HuH-7.5 (cell line): ENCODE measurements around the gene ASTN2.
"Not testable (repeated sequence)": the region's sequence is repeated elsewhere in the genome, so short reads cannot be mapped to it uniquely, and the experiment has no call there.

Experiments used
- DNase-seq: peaks from one replicate; pipeline ENCODE4 v3.0.0; 2011; ENCODE audit warnings: low spot score

ASTN2 gene

DNA sequence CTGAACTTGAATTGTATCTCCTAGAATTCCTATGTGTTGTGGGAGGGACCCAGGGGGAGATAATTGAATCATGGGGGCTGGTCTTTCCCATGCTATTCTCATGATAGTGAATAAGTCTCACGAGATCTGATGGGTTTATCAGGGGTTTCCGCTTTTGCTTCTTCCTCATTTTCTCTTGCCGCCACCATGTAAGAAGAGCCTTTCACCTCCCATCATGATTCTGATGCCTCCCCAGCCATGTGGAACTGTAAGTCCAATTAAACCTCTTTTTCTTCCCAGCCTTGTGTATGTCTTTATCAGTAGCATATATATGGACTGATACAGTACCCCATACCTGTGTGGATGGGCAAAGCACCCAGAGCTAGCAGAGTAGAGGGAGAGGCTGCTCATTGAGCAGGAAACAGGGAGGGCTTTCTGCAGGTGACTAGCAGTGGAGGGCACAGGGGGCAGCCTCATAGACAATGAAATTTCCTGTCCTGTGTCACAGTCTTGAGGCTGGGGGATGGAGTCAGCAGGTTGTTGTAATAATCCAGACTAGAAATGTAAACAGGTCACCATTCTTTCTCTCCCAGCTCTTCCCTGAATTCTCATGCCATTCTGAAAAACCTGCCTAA lies 496.9 kb downstream of the ASTN2 start:
- DNase-seq: not testable (repeated sequence)

DNA sequence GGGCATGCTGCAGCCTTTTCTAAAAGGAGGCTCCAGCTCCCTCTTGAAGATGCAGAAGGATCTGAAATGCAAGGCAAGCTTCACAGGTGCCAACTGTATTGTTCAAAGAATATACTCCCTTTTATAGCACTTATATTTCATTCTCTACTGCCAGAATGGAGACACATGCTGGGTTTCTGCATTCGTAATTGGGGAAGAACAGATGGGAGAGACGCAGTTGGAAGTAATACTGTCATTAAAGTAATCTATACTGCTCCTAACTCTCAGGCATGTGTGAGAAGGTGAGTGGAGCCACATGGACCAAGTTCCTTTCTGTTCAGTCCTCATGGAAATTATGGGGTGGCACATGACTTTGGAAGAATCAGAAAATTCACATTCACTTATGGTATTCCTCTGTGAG lies 501.3 kb downstream of the ASTN2 start:
- DNase-seq: no peak

DNA sequence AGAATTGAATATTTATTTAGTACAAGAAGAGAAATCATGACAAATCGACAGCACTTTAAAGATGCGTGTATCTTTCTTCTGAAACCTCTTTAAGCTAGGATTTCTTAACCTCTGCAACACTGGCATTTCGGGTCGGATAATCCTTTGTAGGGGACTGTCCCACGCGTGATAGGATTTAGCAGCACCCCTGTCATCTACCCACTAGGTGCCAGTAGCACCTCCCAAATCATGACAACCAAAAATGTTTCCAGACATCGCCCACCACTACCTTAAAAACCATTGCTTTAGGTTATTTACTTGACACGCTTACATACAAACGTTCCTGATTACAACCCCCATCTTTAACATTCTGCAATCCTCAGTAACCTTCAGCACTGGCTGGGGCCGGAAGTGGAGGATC lies 504.7 kb downstream of the ASTN2 start:
- DNase-seq: no peak

DNA sequence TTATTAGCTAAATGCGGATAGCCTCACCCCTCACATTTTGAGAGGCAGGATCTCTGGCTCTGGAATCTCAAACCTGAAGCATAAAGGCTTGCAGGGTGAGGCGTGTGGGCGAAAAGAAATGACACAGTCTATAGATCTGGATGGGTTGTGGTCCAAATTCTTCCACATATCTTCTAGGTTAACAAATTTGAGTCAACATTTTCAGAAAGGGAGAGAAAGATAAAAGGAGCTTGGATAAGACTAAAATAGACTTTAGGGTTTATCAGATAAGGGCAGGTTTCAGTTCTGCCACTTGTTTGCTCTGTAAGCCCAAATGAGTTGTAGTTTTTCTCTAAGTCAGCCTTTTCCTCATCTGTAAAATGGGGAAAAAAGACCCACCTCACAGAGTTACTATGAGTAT lies 506.9 kb downstream of the ASTN2 start:
- no peak for DNase-seq

DNA sequence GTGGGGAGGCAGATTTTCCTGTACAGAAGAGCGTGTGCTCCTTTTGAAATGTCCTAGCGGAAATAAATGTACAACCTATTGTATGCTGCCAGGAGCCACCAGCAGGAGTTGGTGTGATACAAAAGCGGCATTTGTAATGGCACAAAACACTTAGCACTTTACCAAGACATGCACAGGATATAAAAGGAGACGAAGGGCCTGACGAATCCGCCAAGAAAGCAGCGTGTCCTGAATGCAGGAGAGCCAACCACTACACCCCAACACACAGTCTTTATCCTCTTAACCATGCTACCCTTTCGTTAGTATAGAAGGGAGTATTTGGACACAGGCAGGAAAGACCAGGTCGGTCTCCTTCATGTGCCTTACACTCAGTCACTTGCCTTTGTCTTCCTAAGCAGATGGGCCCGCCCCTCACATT lies 509.7 kb downstream of the ASTN2 start:
- DNase-seq: no peak

DNA sequence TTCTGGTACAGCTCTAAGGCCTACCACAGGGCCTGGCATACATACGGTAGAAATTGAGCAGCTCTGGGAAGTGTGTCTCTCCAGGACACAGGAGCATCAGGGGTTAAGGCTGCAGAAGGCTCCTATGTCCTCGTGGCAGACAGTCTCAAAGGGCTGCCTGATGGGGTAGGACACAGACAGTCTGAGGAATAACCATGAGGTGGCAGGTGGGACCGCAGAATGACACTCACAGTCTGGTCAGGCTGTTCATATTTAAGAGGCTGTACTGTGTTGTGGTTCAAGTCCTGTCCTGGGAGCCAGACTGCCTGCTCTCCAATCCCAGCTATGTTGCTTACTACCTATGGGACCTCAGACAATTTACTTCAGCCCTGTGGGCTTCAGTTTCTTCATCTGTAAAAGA lies 510.7 kb downstream of the ASTN2 start:
- no peak for DNase-seq

DNA sequence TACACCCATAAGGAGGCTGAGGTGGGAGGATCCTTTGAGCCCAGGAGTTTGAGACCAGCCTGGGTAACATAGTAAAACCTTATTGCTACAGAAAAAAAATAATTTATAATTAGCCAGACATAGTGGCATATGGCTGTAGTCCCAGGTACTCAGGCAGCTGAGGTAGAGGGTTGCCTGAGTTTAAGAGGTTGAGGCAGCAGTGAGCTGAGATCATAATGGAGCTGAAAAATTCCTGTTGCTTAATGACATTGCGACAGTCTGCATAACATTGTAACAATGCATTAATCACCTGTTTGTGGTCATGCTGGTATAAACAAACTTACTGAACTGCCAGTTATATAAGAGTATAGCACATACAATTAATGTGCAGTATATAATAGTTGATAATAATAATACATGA lies 513.6 kb downstream of the ASTN2 start:
- no peak for DNase-seq

DNA sequence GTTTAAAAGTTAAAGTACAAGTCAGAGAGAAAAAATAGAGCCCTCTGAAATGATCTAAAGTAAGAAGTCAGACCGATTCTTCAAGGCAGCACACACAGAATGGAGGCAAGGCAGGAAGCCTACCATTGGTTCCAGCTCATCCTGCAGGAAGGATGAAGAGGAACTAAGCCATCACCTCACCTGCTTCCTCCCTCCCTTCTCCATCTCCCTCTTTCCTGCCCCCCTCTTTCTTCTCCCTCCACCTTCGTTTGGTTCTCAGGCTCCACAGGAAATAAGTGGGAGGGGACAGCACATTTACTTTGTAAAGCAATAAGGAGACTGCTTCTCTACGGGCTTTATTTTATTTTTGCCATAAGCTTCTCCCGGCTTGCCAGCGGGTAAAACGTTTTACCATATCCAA lies 514.3 kb downstream of the ASTN2 start:
- no peak for DNase-seq

DNA sequence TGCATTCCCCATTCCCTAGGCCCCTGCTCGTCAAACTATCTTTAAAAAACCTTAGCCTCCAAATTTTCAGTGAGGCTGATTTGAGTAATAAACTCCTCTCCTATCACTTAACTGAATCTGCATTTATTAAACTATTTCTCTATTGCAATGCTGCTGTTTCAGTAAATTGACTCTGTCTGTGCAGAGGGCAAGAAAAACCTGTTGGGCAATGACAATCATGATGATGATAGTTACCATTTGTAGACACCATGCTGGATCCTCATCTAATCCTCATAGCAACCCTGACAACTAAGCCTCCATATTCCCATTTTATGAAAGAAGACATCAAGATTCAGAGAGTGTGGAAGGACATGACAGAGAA lies 514.9 kb downstream of the ASTN2 start:
- no peak for DNase-seq

DNA sequence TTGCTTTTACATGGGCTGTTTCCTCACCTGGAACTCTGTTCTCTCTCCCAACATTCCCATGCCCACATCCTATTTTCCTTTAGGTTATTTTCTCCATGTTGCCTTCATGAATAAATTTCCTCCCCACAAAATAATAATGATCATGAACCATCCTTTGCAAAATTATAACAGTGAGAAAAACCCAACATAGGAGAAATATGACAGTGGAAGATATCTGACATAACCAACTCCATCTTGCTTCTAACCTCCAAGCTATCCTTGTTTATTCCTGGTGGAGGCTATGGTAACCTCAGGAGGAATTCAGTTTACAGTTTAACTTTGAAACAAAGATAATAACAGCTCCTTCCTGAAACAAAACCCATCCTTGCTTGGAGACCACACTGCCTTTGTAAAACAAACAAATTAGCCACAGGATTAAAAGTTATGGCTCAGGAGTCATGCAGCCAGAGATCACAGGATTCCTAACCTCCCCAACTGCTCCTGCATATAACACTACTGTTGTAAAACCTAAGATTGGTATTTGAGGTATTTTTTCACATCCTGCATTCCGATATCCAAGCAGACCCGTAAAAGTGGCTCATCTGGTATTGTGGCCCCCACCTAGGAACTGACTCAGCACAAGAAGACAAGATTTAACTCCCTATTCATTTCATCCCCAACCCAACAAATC lies 515.4 kb downstream of the ASTN2 start:
- no peak for DNase-seq

DNA sequence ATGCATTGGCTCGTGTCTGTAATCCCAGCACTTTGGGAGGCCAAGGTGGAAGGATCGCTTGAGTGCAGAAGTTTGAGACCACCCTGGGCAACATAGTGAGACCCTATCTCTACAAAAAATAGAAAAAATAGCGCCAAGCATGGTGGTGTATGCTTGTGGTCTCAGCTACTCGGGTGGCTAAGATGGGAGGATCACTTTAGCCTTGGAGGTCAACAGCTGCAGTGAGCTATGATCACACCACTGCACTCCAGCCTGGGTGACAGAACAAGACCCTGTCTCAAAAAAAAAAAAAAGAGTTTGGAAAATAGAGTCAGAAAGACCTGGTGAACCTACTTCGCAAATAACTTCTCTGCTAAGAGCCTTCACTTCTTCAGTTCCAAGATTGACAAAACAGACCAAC lies 516.7 kb downstream of the ASTN2 start:
- DNase-seq: not testable (repeated sequence)

DNA sequence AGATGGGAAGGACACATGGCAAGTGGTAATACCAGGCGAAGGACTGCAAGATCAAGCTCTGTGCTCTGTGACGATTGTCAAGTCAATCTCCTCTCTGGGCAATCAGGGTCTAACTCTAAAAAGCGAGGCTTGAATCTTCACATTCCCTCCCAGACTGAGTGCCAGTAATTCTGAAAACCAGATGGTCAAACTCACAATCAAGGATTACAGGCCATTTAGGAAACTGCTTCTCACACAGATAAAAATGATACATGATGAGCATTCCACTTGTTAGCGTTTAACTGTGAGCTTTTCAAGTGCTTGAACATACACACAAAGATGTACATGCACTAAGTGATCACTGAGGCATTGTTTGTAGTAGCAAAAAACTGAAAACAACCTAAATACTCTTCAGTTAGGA lies 517.7 kb downstream of the ASTN2 start:
- DNase-seq: no peak

DNA sequence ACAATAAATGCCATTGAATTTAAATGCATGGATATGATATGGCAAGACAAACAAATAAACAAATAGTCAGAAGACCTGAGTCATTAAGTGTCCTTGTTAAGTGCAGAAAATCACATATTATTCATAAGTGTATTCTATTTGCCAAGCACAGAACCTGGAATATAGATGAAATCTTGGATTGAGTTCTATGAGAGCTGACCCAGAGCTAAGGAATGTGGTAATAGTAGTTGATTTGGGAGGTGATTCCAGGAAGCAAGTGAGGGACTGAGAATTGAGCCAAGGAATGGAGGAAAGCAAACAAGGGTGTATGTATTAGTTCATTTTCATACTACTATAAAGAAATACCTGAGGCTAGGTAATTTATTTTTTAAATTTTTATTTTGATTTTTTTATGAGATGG lies 518.9 kb downstream of the ASTN2 start:
- no peak for DNase-seq

DNA sequence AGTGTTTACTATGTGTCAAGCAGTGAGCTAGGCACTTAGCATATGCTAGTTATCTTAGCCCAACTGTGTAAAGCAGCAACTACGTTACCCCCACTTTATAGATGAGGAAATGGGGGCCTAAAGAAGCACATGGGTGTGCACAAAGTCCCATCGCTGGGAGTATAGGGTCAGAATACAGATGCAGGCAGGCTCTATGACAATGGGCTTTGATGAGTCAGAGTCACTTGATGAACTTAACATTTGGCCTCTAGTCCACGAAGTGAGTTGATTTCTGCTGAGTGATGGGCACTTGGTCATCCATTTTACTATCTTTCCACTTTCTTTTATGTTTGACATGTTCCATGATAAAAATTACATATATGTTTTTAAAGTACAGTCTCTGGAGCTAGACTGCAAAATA lies 523.4 kb downstream of the ASTN2 start:
- no peak for DNase-seq

DNA sequence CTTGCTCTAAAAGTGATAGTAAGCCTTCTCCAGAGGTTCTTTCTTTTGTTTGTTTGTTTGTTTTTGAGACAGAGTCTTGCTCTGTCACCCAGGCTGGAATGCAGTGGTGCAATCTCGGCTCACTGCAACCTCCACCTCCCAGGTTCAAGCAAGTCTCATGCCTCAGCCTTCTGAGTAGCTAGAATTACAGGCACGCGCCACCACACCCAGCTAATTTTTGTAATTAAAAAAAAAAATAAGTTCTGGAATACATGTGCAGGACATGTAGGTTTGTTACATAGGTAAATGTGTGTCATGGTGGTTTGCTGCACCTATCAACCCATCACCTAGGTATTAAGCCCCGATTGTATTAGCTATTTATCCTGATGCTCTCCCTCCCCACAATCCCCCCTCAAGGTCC lies 526.4 kb downstream of the ASTN2 start:
- DNase-seq: not testable (repeated sequence)

DNA sequence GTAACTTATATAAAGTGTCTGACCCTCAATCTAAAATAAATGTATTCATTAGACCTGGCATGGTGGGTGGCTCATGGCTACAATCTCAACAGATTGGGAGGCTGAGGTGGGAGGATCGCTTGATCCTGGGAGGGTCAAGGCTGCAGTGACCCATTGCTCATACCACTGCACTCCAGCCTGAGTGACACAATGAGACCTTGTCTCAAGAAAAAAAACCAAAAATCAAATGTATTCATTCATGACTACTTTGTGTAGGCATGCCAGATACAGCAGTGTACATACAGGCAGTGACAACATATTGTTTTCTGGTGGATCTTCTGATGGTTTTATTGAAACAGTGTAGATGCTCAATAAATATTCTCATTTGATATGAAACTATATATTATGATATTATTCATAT lies 526.8 kb downstream of the ASTN2 start:
- DNase-seq: no peak

DNA sequence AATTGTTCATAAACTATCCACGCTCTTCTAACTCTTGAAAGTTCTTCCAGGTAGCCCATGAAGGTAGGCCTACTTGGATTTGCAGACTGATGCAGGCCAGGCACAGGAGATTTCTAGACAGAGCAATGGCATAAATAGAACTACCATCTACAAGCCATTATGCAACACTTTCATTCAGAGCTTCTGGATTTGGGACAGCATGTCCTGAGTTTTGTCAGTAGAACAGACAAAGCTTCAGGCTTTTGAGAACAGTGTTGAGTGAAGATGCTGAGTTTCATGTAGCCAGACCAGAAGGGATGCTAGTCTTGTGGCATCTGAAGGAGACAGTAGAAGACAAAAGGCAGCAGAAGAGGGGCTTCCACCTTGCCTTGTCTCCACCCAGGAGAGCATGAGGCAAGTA lies 531.2 kb downstream of the ASTN2 start:
- no peak for DNase-seq

DNA sequence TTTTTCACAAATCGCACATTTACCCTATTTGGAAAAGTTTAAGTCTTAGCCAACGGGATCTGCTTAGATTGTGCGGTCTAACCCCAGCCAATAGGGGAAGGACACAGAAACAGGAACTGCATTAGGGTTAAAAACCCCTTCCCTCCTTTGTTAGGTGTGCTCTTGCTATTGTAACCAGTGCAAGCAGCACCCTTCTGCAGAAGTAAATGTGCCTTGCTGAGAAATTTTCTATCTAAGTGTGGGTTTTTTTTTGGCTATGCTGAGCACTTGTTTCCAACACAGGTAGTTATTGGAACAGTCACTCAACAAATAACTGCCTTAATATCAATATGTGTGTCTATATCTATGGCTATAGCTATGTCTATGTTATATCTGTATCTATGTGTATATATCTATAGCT lies 537.8 kb downstream of the ASTN2 start:
- no peak for DNase-seq

DNA sequence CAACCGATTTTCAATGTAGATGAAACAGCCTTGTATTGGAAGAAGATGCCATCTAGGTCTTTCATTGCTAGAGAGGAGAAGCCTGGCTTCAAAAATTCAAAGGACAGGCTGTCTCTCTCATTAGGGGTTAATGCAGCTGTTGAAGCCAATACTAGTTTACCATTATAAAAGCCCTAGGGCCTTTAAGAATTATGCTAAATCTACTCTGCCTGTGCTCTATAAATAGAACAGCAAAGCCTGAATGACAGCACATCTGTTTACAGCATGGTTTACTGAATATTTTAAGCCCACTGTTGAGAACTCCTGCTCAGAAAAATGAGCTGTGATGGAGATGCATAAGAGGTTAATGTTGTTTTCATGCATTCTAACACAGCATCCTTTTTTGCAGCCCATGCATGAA lies 539.3 kb downstream of the ASTN2 start:
- DNase-seq: no peak

DNA sequence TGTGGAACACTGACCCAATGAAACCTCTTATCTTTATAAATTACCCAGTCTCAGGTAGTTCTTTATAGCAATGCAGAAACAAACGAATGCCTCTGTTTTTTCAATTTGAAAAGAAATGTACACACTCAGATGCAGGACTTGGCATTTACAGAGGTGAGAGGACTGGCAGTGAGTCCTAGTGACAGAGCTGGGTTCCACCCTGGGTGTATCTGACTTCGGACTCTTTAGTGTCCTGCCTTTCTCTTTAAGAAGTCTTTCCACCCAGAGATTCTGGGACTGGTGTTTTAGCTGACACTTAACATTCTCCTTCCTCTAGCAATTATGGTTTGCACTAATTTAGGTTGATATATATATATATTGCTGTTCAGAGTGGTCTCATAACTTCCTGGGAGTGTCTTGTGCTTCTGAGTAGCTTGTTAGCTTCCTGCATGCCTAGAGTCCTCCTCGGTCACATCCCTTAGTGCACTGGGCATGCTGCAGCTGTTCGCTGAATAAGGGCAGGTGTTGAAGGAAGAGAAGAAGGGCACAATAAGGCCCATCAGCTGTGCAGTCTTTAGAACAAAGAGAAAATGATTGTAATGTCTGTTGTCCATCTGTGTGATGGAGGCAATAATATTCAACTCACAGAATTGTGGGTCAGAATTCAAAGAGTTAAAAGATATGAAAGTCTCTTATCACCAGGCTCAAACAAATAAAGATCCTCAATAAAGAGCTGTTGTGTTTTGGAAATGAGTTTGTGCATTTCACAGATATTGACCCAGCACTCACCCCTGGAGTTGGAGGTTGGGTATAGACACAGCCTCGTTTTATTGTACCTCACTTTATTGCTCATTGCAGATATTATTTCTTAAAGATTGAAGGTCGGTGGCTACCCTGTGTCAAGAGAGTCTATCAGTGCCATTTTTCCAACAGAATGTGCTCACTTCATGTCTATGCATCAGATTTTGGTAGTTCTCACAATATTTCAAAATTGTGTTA lies 540.6 kb downstream of the ASTN2 start:
- no peak for DNase-seq

DNA sequence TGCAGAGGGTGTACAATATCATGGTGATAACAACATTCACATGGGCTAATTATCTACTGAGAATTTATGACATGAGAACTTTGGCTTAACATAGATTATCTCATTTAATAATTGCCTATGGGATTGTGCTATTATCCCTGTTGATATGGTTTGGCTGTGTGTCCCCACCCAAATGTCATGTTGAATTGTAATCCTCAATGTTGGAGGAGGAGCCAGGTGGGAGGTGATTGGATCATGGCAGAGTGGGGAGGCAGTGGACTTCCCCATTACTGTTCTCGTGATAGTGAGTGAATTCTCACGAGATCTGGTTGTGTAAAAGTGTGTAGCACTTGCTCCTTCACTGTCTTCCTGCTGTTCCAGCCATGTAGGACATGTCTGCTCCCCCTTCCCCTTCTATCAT lies 541.4 kb downstream of the ASTN2 start:
- DNase-seq: no peak

DNA sequence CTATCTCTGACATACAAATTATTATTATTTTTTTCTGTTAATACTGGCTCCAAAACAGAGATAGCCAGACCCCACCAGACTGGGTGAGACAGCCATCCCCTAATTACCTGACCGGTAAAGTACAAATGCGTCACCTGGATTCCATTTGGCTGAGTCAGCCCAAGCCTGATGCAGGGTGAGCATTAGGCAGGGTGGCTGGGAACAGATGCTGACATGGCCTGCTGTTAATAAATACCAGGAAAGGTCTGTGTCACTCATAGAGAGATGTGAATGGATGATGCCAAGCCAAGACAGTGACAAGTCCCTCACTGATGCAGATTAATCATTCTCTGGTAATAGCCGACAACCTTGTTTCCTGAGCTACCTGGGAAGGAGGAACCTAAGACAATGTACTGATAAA lies 544.3 kb downstream of the ASTN2 start:
- no peak for DNase-seq

DNA sequence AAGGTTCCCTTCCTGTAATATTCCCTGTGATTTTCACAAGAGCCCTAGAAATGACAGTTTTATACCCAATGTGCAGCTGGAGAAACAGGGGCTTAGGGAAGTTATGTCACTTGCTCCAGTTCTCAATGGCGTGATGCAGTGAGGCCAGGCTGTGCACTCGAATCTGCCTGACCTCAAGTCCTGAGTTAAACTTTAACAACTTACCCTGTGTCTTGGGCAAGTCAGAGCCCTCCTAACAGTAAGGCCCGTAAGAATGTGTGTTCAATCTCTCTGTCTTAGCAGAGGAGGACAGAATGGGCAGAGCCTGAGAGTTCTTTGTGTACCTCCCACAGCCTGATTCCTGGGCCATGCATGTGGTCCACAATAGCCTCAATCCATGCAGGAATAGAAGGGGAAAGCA lies 546.7 kb downstream of the ASTN2 start:
- DNase-seq: no peak
